HepG2 (cell line): Measurements from ENCODE around the gene GPBP1. TPM values are rescaled to one million over a fixed set of nuclear protein-coding genes. Genes with fewer than 3 reads are reported as not detected.

ENCODE experiments used
- ARNT2 ChIP-seq: sonication (generic); formaldehyde crosslinking; IDR thresholded peaks from 2 replicates; pipeline ENCODE4 v1.8.0; 2022; ENCODE audit warnings: mild to moderate bottlenecking, low read depth, missing genetic modification reagents, moderate library complexity
- ATF7-NPFF ChIP-seq: sonication (generic); formaldehyde crosslinking; IDR thresholded peaks from 2 replicates; pipeline ENCODE4 v1.8.1; 2023; ENCODE audit warnings: mild to moderate bottlenecking, low read depth, missing genetic modification reagents, moderate library complexity
- KDM6A ChIP-seq: IDR thresholded peaks from 2 replicates; pipeline ENCODE4 v1.6.1; 2016; ENCODE audit warnings: low read depth
- MED8 ChIP-seq: sonication (generic); formaldehyde crosslinking; IDR thresholded peaks from 2 replicates; pipeline ENCODE4 v1.8.1; 2023; ENCODE audit warnings: mild to moderate bottlenecking, missing genetic modification reagents; ENCODE audit not compliant: insufficient replicate concordance
- MZF1 ChIP-seq: sonication (generic); formaldehyde crosslinking; IDR thresholded peaks from 2 replicates; pipeline ENCODE4 v1.8.1; 2023; ENCODE audit warnings: mild to moderate bottlenecking, missing genetic modification reagents, borderline replicate concordance
- NFIC ChIP-seq: IDR thresholded peaks from 2 replicates; pipeline ENCODE4 v1.6.1; 2012; ENCODE audit warnings: mild to moderate bottlenecking, low read length, inconsistent platforms
- TEF ChIP-seq: sonication (generic); formaldehyde crosslinking; IDR thresholded peaks from 2 replicates; pipeline ENCODE4 v1.5.0; 2020; ENCODE audit warnings: missing genetic modification reagents
- TOE1 ChIP-seq: sonication (generic); formaldehyde crosslinking; IDR thresholded peaks from 2 replicates; pipeline ENCODE4 v1.4.0; 2020; ENCODE audit warnings: mild to moderate bottlenecking, missing genetic modification reagents
- ZEB1 ChIP-seq: IDR thresholded peaks from 2 replicates; pipeline ENCODE4 v1.6.1; 2012; ENCODE audit warnings: mild to moderate bottlenecking, low read depth, inconsistent platforms; ENCODE audit not compliant: insufficient replicate concordance
- ZNF383 ChIP-seq: sonication (generic); formaldehyde crosslinking; IDR thresholded peaks from 2 replicates; pipeline ENCODE4 v1.4.0; 2020; ENCODE audit warnings: missing genetic modification reagents, mild to moderate bottlenecking, borderline replicate concordance
- ZNF615 ChIP-seq: sonication (generic); formaldehyde crosslinking; IDR thresholded peaks from 2 replicates; pipeline ENCODE4 v1.5.0; 2020; ENCODE audit warnings: mild to moderate bottlenecking, missing genetic modification reagents, borderline replicate concordance
- ZNF616 ChIP-seq: sonication (generic); formaldehyde crosslinking; IDR thresholded peaks from 2 replicates; pipeline ENCODE4 v1.5.0; 2020; ENCODE audit warnings: low read depth, mild to moderate bottlenecking, missing genetic modification reagents
- ZNF710 ChIP-seq: sonication (generic); formaldehyde crosslinking; IDR thresholded peaks from 2 replicates; pipeline ENCODE4 v1.5.0; 2020; ENCODE audit warnings: mild to moderate bottlenecking, missing genetic modification reagents, borderline replicate concordance
- ZNF740 ChIP-seq: sonication (generic); formaldehyde crosslinking; IDR thresholded peaks from 2 replicates; pipeline ENCODE4 v1.4.0; 2020; ENCODE audit warnings: missing genetic modification reagents
- ZNF75D ChIP-seq: sonication (generic); formaldehyde crosslinking; IDR thresholded peaks from 2 replicates; pipeline ENCODE4 v1.8.1; 2023; ENCODE audit warnings: missing genetic modification reagents, mild to moderate bottlenecking, borderline replicate concordance
- ZSCAN30 ChIP-seq: sonication (generic); formaldehyde crosslinking; IDR thresholded peaks from 2 replicates; pipeline ENCODE4 v1.5.0; 2020; ENCODE audit warnings: mild to moderate bottlenecking, missing genetic modification reagents
- polyA plus RNA-seq, 8 experiments: library from polyadenylated mRNA; depleted of rRNA in 3 of 8; stranded (reverse) in 7 of 8; unstranded in 1 of 8; fragments of >200 nt; fragmentation: Illumina TruSeq in 4 of 8; extraction: Trizol in 4 of 8; gene quantifications; 2 replicates each; pipeline versions ENCODE4 v1.2.1 to v1.2.3, GENCODE V29; 2011 to 2016; ENCODE audit warnings: low read depth in 4 of 8, missing spikeins in 1 of 8, mixed read lengths in 1 of 8; ENCODE audit not compliant: insufficient read depth in 1 of 8
- total RNA-seq, 5 experiments: library from RNA; depleted of rRNA; stranded (reverse); fragments of >200 nt; fragmentation: Illumina TruSeq; extraction: Trizol; gene quantifications; 2 replicates each; pipeline ENCODE4 v1.2.3, GENCODE V29; 2016; ENCODE audit warnings: low read depth in 1 of 5
- TF ChIP-seq, protein P1 (sequence below): IDR thresholded peaks from 2 replicates; pipeline ENCODE4 v1.6.1; 2016

Gene GPBP1
- total and polyA plus RNA-seq, 2 of the 13 experiments (the other 11 are each of a cell fraction or from before 2014, with no cell fraction given): 27.1 to 72.2 TPM

DNA sequence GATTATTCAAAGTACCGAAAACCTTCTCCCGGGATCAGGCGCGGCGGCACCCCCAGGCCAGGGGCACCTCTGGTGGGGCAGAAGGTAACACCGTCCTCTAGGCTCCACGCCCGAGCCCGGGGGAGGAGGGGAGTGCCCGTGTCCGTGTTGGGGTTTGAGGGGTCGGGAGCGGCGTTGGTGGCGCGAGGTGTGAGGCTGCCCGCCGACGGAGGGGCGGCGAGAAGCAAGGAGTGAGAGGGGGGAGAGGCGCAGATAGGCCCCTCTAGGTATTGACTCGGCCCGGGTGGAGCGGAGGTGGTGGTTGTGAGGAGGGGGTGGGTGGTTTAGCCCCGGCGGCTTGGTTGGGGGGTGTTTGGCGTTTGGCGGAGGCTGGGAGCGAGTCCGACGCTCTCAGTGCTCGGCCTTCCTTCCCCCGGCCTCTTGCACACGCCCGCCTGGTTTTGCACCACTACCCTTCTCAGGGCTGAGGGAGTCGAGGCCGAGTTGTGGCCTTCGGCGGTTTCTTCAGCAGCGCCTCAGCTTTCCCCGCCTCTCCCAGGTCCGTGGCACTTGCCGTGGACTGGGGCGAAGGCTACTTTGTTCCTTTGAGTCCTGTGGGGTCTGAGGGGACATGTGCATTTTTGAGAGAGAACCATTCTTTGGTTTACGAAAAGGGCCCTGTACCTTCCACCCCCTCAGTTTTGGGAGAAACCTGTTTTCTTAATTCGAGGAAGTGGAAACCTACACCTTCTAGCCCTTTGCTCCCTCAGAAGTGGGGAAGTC is 450 bp downstream of the GPBP1 start (continued):
- TF ChIP-seq ARNT2 (CRISPR knock-in tag) (no peak), KDM6A (no peak), ZNF383 (CRISPR knock-in tag) (no peak), MZF1 (no peak), ZNF740 (0 out of 2 replicates have a peak, but pooled peaks have one; percentile 47), NFIC (no peak), TEF (CRISPR knock-in tag) (no peak), ZNF615 (CRISPR knock-in tag) (0 out of 2 replicates have a peak, but pooled peaks have one; percentile 35), MED8 (CRISPR knock-in tag) (peak; percentile 88), ZNF616 (CRISPR knock-in tag) (0 out of 2 replicates have a peak, but pooled peaks have one; percentile 2), ATF7-NPFF (CRISPR knock-in tag) (no peak), ZSCAN30 (CRISPR knock-in tag) (no peak), ZNF710 (CRISPR knock-in tag) (no peak), ZEB1 (no peak), TOE1 (no peak), ZNF75D (CRISPR knock-in tag) (no peak)
- TF ChIP-seq, protein P1, sequence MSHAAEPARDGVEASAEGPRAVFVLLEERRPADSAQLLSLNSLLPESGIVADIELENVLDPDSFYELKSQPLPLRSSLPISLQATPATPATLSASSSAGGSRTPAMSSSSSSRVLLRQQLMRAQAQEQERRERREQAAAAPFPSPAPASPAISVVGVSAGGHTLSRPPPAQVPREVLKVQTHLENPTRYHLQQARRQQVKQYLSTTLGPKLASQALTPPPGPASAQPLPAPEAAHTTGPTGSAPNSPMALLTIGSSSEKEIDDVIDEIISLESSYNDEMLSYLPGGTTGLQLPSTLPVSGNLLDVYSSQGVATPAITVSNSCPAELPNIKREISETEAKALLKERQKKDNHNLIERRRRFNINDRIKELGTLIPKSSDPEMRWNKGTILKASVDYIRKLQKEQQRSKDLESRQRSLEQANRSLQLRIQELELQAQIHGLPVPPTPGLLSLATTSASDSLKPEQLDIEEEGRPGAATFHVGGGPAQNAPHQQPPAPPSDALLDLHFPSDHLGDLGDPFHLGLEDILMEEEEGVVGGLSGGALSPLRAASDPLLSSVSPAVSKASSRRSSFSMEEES (CRISPR knock-in tag): no peak
